Thyroid gland (tissue), 4 donors: ENCODE results near the gene SRD5A3.

ENCODE experiments used
- POLR2A ChIP-seq, 2 donors: fragments of 450-650 bp; IDR thresholded peaks; one replicate each; pipeline ENCODE4 v1.6.1; 2017; ENCODE audit warnings: antibody characterized with exemption in 2 of 2, mild to moderate bottlenecking in 2 of 2, moderate library complexity in 1 of 2
- TF ChIP-seq, protein P1 (sequence below), 6 experiments: fragments of 200-600 bp in 3 of 6; fragments of 450-650 bp in 3 of 6; sonication (generic) in 3 of 6; IDR thresholded peaks; one replicate each; pipeline ENCODE4 v1.5.1; 2016 to 2019; ENCODE audit warnings: antibody characterized with exemption in 6 of 6, mild to moderate bottlenecking in 2 of 6, inconsistent platforms in 1 of 6, moderate library complexity in 1 of 6

DNA sequence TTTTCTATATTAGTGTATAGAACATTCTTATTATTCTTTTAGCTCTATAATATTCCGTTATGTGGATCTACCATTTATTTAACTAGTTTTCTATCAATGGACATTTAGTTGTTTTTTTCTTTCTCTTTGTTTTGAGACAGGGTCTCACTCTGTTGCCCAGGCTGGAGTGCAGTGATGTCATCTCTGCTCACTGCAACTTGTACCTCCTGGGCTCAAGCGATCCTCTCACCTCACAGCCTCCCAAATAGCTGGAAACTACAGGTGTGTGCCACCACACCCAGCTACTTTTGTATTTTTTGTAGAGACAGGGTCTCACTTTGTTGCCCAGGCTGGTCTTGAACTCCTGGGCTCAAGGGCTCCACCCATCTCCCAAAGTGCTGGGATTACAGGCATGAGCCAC is 60.5 kb downstream of the SRD5A3 start:
- TF ChIP-seq, protein P1, sequence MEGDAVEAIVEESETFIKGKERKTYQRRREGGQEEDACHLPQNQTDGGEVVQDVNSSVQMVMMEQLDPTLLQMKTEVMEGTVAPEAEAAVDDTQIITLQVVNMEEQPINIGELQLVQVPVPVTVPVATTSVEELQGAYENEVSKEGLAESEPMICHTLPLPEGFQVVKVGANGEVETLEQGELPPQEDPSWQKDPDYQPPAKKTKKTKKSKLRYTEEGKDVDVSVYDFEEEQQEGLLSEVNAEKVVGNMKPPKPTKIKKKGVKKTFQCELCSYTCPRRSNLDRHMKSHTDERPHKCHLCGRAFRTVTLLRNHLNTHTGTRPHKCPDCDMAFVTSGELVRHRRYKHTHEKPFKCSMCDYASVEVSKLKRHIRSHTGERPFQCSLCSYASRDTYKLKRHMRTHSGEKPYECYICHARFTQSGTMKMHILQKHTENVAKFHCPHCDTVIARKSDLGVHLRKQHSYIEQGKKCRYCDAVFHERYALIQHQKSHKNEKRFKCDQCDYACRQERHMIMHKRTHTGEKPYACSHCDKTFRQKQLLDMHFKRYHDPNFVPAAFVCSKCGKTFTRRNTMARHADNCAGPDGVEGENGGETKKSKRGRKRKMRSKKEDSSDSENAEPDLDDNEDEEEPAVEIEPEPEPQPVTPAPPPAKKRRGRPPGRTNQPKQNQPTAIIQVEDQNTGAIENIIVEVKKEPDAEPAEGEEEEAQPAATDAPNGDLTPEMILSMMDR (IDR thresholded peaks at IDR 0.05), result no peak
- no peak for TF ChIP-seq POLR2A (IDR thresholded peaks at IDR 0.05)
